NCI-H1092 treated with DMSO at 0.1 percent for 48 hours (cell line): Measurements from ENCODE around the gene EPHA3.

Experiments used
- DNase-seq: peaks from one replicate; lab custom pipeline; 2025; lab: John Stamatoyannopoulos, UW

The EPHA3 gene

GRCh38 chr3:89362496-89362895 is 255.1 kb downstream of the EPHA3 start:
- no peak for DNase-seq

GRCh38 chr3:89363171-89363570 is 255.8 kb downstream of the EPHA3 start:
- DNase-seq = no peak

GRCh38 chr3:89364314-89364713 is 256.9 kb downstream of the EPHA3 start:
- DNase-seq = no peak

GRCh38 chr3:89367166-89367565 is 259.7 kb downstream of the EPHA3 start:
- DNase-seq = no peak

- DNase-seq = no peak
These were observed 261.4 kb downstream of the EPHA3 start for GRCh38 chr3:89368846-89369245.

DNA sequence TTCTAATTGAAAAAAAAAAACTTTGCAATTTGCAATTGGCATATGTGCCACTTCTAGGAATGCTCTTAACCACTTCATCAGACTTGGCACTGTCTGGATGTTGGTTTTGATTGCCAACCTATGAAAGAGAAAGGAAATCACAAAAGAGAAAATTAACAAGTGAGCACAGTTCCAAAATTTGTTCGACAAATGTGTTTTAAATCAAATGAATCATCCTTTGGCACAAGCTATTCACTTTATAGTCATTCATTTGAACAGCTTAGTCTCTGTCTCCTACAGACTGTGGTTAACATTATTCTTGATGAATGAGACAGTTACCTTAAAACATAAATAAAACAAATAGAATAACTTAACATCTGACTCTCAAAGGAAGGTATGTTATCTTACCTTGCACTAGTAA is 265.0 kb downstream of the EPHA3 start:
- DNase-seq = no peak

GRCh38 chr3:89373434-89373833 is 266.0 kb downstream of the EPHA3 start:
- DNase-seq = no peak

DNA sequence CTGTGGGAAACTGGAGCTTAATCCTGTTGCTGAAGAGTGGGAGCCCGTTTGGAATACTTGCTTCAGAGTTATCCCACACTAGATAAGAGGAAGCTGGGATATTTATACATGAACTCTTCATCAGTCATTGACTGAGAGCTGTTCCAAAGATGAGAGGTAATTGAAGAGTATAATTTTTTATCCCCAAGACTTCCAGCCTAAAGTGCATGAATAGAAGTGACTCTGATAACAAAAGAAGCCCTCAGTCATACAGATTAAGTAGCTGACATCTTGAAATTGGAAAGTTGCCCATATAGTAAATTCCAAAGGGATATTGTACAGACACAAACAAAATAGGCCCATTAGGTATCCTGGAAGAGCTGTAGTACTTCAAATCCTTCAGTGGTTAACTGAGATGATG is 268.0 kb downstream of the EPHA3 start:
- no peak for DNase-seq

DNA sequence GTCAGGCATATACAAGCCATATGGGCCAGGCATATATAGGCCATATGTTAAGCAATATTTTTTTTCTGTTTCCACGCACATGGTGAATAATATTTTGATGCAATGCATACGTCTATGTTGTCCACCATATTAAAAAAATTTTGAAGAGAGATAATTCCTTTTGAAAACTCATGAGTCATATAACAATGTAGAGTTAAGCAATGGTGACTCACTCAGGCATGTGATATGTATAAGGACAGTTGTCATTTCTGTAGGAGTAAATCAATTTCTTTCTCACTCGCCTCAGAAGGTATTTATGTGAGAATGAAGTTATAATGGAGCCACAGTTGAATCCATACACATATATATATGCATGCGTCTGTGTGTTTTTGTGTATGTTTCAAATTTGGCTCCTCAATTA is 272.6 kb downstream of the EPHA3 start:
- DNase-seq = no peak

DNA sequence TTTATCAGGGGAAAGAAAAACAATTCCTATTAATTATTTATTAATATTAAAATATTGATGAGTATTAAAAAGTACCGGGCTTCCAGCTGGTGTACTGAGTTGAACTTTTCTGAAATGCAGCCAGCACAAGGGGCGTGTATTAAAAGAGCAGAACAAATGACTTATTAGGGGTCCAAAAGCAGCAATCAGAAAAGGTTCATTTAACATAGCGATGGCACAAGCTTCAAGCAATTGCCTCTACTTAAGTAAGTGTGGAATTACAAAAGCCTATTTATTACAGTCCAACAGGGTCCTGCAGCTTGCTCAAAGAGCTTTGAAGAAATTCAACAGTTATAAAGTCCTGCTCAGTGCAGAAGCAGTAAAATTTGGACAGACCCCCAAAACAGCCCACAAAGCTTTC is 285.6 kb downstream of the EPHA3 start:
- DNase-seq = no peak

DNA sequence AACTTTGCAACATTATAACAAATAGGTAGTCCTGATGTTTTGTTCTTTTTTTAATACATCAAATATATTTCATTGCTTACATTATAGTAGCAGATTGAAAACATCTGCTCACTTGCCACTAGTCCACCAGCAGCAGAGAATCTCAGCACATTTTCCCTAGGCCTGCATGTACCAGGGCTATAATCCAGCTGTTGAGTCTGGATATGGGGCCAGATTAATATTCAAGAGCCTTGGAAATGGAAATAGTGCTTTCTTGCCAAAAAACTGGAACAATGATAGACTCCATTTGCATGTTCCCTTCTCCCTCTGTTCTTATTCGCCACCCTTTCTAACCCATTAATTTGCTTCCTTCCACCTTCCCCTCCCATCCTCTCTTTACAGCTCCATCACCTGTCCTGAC is 288.0 kb downstream of the EPHA3 start:
- no peak for DNase-seq

DNA sequence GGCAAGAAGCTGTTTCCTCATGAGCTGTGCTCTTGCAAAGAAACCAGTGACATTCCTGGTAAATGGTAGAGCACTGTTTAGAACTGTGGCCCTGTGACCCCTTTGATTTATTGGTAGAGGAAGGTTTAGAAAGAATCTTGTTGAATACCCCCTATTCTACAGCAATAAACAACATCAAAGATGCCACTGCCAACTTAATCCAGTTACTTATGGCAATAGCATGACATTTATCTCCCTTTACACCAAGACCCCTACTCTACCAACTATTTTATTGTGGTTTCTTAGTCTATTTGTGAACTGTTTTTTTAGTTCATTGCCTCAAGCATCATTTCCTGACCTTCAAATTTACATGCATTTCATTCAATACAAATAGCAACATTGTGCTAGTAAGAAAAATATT is 288.6 kb downstream of the EPHA3 start:
- no peak for DNase-seq

- DNase-seq = no peak
These were observed 294.6 kb downstream of the EPHA3 start for GRCh38 chr3:89402051-89402450.

GRCh38 chr3:89405176-89405575 is 297.8 kb downstream of the EPHA3 start:
- DNase-seq = no peak

GRCh38 chr3:89405593-89405992 is 298.2 kb downstream of the EPHA3 start:
- no peak for DNase-seq

DNA sequence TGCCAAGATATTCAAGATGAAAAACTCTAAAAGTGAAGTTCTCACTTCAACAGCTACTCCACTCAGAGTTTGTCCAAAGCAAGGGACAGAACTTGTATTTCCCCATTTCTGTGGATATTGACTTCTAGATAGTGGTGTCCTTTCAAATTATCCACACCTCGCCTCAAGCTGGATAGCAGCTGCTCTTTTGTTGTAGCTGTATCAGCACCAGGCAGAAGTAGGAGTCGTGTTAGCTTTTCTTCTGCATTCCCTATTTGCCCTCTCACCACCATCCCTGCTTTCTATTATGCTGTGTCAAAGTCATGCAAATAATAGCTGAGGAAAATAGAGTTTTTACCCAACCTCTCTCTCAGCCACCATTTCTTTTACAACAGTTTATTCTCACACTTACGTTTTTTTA is 303.8 kb downstream of the EPHA3 start:
- no peak for DNase-seq

GRCh38 chr3:89414270-89414669 is 306.8 kb downstream of the EPHA3 start:
- no peak for DNase-seq

GRCh38 chr3:89419647-89420241 is 312.3 kb downstream of the EPHA3 start:
- DNase-seq = no peak

DNA sequence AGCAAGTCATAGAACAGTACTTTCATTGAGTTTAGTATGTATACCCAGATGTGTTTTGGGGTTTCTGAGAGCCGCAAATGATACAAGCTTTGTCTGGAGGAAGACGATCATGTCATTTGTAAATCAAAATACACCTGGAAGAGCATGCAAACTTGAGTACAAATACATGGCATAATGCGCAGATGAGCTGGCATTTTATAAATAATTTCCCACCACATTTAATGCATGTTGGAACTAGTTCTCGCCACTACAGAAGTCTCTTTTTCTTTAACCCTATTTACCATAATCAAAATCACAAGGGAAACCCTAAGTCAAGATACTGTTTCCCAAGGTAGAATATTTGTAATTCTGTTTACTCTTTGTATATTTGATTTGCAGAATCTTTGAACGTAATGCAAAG is 318.6 kb downstream of the EPHA3 start:
- no peak for DNase-seq

DNA sequence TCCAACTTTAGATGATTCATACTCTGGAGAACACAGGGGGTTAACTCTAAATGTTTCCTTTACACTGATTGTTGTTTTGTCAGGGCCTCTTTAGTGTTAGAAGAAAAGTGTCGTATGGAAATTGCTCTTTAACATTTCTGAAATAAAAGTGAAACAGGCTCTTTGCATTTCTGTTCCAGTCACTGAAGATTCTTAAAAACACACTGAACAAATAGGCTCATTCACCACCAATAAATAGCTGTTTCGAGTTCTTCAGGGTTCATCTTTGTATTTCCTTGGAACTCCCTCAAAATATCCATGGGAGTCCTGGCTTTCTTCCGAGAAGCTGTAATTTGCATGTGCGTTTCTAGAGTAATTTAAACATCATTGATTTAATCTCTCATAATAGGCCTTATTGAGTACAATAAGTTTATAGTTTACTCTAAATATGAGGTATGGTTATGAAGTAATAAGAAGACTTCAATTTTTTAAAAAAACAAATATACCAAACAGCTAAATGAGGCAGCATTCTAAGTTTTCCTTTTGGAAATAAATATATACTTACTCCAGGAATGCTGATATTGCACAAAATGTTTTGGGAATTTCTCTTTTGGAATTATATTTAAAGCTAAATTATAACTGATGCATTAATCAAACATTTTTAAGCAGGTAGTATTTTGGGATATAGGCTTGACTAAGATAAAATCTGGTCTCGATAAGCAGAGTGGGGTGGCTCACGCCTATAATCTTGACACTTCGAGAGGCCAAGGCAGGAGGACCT is 327.4 kb downstream of the EPHA3 start:
- no peak for DNase-seq

GRCh38 chr3:89436846-89437245 is 329.4 kb downstream of the EPHA3 start:
- DNase-seq = no peak

DNA sequence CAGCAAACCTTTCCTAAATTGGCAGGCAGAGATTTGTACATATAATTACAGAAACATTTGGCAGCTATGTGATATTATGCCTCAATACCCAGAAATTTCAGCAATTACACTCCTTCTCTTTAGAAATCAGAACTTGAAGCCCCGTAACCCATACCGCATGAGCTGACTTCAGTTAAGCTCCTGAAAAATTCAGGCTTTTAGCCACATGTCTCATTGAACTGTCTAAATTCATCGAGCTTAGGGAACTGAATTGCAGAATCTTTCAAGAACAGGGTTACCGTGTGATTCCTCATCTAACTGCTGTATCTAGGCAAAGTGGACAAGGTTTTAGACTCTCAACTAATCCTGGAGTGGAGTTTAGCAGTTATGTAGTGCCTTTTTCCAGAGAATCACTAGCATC is 333.0 kb downstream of the EPHA3 start:
- no peak for DNase-seq

- no peak for DNase-seq
These were observed 333.7 kb downstream of the EPHA3 start for GRCh38 chr3:89441141-89441540.

DNA sequence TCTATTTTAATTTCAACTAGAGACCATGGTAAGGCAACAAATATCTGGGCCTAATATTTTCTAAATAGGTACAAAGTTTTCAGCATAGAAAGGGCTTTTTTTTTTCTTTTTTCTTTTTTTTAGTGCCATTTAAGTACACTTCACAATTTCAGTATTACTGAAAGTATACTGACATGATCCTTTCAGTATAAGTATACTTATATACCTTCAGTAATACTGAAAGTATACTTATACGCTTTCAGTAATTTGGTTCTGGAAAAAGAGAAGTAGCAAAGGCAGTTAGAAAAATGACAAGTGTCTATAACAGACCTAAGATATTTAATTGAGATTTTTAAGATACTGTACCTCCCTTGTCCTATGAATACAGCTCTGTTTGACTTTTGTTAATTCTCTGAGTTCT is 339.2 kb downstream of the EPHA3 start:
- DNase-seq = no peak
